Measurements from ENCODE around the gene N4BP2.
A peak's percentile ranks its signal among the peaks of the same experiment; 100 is the strongest.

N4BP2 gene

DNA sequence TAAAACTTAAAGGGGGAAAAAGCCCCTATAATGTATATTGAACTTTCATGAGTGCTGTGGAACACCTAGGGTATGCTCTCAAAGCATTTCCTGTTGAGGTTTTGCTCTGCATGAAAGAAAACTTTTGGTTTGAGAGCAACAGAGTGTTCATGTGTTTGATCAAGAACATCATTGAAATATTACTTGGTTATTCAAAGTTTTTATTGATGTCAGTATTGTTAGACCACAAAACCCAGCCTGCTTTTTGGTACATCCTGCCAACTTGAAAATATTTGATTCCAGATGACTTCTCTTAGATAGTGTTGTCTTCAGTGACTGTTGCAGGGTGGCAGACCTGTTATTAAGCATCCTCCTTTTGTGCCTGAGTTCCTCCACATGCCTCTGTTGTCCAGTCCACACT, 68.0 kb downstream of the N4BP2 start:
- DNase-seq, result no peak
- H3K4me1 ChIP-seq (ENCODE audit: low read length), result no peaks in the 10 kb centered on the region
- H4K20me1 ChIP-seq (ENCODE audit: insufficient read depth, low read length), result no peaks in the 10 kb centered on the region
- H3K27ac ChIP-seq (ENCODE audit: low read length), result no peak overlapping the region
- H3K4me3 ChIP-seq (ENCODE audit: low read length), result no peak overlapping the region
- no peak for TF ChIP-seq EZH2 (optimal IDR thresholded peaks at IDR 0.05; ENCODE audit: low read depth, low read length)
- H3K4me2 ChIP-seq (ENCODE audit: low read depth, low read length), result no peak overlapping the region
- H3K27me3 ChIP-seq (replicated peaks; ENCODE audit: insufficient read depth, low read length), result no peaks in the 10 kb centered on the region
- H2AFZ ChIP-seq (ENCODE audit: low read length), result no peak overlapping the region
- no peaks in the 10 kb centered on the region for H3F3A ChIP-seq (ENCODE audit: insufficient read depth, low read length)
- no peaks in the 10 kb centered on the region for H3K9me2 ChIP-seq (replicated peaks; ENCODE audit: insufficient read depth, low read length)
- no peaks in the 10 kb centered on the region for H3K9me3 ChIP-seq (replicated peaks; ENCODE audit: insufficient read depth, low read length)
- no peak overlapping the region for H3K9ac ChIP-seq (ENCODE audit: low read length)
- no peaks in the 10 kb centered on the region for H3K79me2 ChIP-seq (ENCODE audit: low read length)
- H3K36me3 ChIP-seq (replicated peaks; ENCODE audit: insufficient read depth, low read length), result no peaks in the 10 kb centered on the region

DNA sequence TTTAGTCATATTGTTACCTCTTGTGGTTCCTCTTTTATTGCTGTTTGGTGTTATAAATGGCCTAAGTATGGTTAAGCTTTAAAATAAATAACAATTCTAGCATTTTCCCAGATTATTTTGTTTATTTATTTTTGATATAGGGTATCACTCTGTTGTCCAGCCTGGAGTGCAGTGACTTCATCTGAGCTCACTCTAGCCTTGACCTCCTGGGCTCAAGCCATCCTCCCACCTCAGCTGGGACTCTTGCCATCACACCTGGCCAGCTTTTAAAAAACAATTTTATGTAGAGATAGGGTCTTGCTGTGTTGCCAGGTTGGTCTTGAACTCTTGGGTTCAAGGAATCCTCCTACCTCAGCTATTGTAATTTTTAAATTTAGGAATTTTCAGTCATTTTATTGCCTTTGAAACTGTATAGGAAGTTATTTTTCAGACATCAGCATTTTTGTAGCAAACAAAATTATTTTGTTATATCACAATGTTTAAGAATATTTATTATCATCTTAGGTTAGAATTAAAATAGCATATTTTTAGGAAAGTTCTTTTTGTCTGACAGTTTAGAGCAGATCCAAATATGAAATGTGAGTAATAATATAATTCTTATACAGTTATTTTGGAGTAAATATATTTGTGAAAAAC, 73.9 kb downstream of the N4BP2 start:
- Histone ChIP-seq H3K9me3 (replicated peaks; ENCODE audit: insufficient read depth, low read length) (no peaks in the 10 kb centered on the region), H3K27me3 (replicated peaks; ENCODE audit: insufficient read depth, low read length) (no peaks in the 10 kb centered on the region), H3K9me2 (replicated peaks; ENCODE audit: insufficient read depth, low read length) (no peaks in the 10 kb centered on the region), H3K79me2 (ENCODE audit: low read length) (no peaks in the 10 kb centered on the region), H3F3A (ENCODE audit: insufficient read depth, low read length) (no peaks in the 10 kb centered on the region; the same call in 1 of the 2 replicates), H3K36me3 (replicated peaks; ENCODE audit: insufficient read depth, low read length) (no peaks in the 10 kb centered on the region), H2AFZ (ENCODE audit: low read length) (no peak overlapping the region), H3K27ac (ENCODE audit: low read length) (no peak overlapping the region), H3K4me3 (ENCODE audit: low read length) (no peak overlapping the region), H3K4me2 (ENCODE audit: low read depth, low read length) (no peak overlapping the region), H4K20me1 (ENCODE audit: insufficient read depth, low read length) (no peaks in the 10 kb centered on the region), H3K4me1 (ENCODE audit: low read length) (peaks cover 20% of the 10 kb centered on the region; the same call in 1 of the 2 replicates), H3K9ac (ENCODE audit: low read length) (no peak overlapping the region)
- no peak for DNase-seq
- TF ChIP-seq EZH2phosphoT487 (IDR thresholded peaks at IDR 0.05; ENCODE audit: low read length) (no peak), EZH2 (optimal IDR thresholded peaks at IDR 0.05; ENCODE audit: low read depth, low read length) (no peak)
- TF ChIP-seq, protein P1, sequence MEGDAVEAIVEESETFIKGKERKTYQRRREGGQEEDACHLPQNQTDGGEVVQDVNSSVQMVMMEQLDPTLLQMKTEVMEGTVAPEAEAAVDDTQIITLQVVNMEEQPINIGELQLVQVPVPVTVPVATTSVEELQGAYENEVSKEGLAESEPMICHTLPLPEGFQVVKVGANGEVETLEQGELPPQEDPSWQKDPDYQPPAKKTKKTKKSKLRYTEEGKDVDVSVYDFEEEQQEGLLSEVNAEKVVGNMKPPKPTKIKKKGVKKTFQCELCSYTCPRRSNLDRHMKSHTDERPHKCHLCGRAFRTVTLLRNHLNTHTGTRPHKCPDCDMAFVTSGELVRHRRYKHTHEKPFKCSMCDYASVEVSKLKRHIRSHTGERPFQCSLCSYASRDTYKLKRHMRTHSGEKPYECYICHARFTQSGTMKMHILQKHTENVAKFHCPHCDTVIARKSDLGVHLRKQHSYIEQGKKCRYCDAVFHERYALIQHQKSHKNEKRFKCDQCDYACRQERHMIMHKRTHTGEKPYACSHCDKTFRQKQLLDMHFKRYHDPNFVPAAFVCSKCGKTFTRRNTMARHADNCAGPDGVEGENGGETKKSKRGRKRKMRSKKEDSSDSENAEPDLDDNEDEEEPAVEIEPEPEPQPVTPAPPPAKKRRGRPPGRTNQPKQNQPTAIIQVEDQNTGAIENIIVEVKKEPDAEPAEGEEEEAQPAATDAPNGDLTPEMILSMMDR (IDR thresholded peaks at IDR 0.05; ENCODE audit: low read length), result no peak

DNA sequence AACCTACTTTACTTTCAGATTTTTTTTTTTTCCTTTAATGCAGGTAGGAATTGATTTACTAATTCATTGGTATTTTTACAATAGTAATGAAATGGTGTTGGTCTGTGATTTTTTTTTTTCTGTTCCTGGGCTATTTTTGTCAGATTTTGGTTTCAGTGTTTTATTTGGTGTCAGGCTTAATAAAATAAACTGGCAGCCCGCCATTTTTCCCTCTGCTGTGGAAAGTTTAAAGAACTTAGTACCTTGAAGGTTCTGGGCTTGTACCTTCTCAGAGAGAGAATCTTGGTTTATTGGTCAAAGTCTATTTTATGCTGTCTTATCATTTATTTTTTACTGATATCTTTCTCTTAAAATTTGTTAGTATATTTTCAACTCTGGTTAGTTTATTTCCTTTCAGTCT, 76.2 kb downstream of the N4BP2 start:
- no peaks in the 10 kb centered on the region for H3K36me3 ChIP-seq (replicated peaks; ENCODE audit: insufficient read depth, low read length)
- H3K4me1 ChIP-seq (ENCODE audit: low read length), result peaks cover 20% of the 10 kb centered on the region; the same call in 1 of the 2 replicates
- H3K27ac ChIP-seq (ENCODE audit: low read length), result no peak overlapping the region; the same call in 1 of the 2 replicates
- peak; percentile 36 for DNase-seq
- H2AFZ ChIP-seq (ENCODE audit: low read length), result no peak overlapping the region
- no peaks in the 10 kb centered on the region for H4K20me1 ChIP-seq (ENCODE audit: insufficient read depth, low read length)
- no peaks in the 10 kb centered on the region for H3K79me2 ChIP-seq (ENCODE audit: low read length)
- TF ChIP-seq, protein P1 (IDR thresholded peaks at IDR 0.05; ENCODE audit: low read length), result no peak
- no peak for TF ChIP-seq EZH2 (optimal IDR thresholded peaks at IDR 0.05; ENCODE audit: low read depth, low read length)
- TF ChIP-seq EZH2phosphoT487 (IDR thresholded peaks at IDR 0.05; ENCODE audit: low read length), result no peak
- no peaks in the 10 kb centered on the region for H3K9me3 ChIP-seq (replicated peaks; ENCODE audit: insufficient read depth, low read length)
- H3K9ac ChIP-seq (ENCODE audit: low read length), result peak overlapping the region; percentile 7; the same call in 1 of the 2 replicates
- H3K4me2 ChIP-seq (ENCODE audit: low read depth, low read length), result peak overlapping the region; percentile 50; the same call in 1 of the 2 replicates
- no peaks in the 10 kb centered on the region for H3K9me2 ChIP-seq (replicated peaks; ENCODE audit: insufficient read depth, low read length)
- no peaks in the 10 kb centered on the region for H3K27me3 ChIP-seq (replicated peaks; ENCODE audit: insufficient read depth, low read length)
- no peak overlapping the region for H3K4me3 ChIP-seq (ENCODE audit: low read length)
- no peaks in the 10 kb centered on the region; the same call in 1 of the 2 replicates for H3F3A ChIP-seq (ENCODE audit: insufficient read depth, low read length)
